Mucosa of descending colon (tissue), 3 donors: ENCODE measurements around the gene PUS7. TPM values are rescaled to one million over a fixed set of nuclear protein-coding genes. Genes with fewer than 3 reads are reported as not detected.

Source experiments
- ATAC-seq: fragments of 200-7000 bp; cut with Tn5 transposase; one replicate; pipeline ENCODE4 v1.9.1; 2020; ENCODE audit warnings: mild to moderate bottlenecking, moderate library complexity
- DNase-seq, 3 donors: peaks; one replicate each; pipeline ENCODE4 v3.0.0-alpha.2; 2020
- H3K36me3 ChIP-seq: fragments of 200-600 bp; one replicate; pipeline ENCODE4 v1.8.0; 2021; ENCODE audit warnings: low read depth, mild to moderate bottlenecking
- H3K4me1 ChIP-seq: fragments of 200-600 bp; one replicate; pipeline ENCODE4 v1.8.0; 2021; ENCODE audit warnings: low read depth, mild to moderate bottlenecking
- H3K4me3 ChIP-seq: fragments of 200-600 bp; one replicate; pipeline ENCODE4 v1.8.0; 2021; ENCODE audit warnings: mild to moderate bottlenecking
- H3K9me3 ChIP-seq: fragments of 200-600 bp; one replicate; pipeline ENCODE4 v1.8.0; 2021; ENCODE audit warnings: mild to moderate bottlenecking
- CTCF ChIP-seq: fragments of 200-600 bp; IDR thresholded peaks from one replicate; pipeline ENCODE4 v1.8.0; 2022; ENCODE audit warnings: antibody characterized with exemption, mild to moderate bottlenecking
- intact Hi-C, 2 donors: fragments of 100-400 bp; cut with DNase I in 1 of 2; cut with micrococcal nuclease in 1 of 2; formaldehyde crosslinking; loops; one replicate each; pipeline versions ENCODE4 v1.11.0 to v1.11.1; 2022; cut with DNase I, micrococcal nuclease
- total RNA-seq, 3 donors: library from RNA; stranded (reverse); fragmentation: NEBNext Ultra II Directional in 2 of 3; extraction: Animal tissue kit (Norgen Biotek cat#: 25700) in 2 of 3; gene quantifications; one replicate each; pipeline versions ENCODE4 v1.2.1 to v1.2.4, GENCODE V29; 2021 to 2023
- donor health status: DM: no; HTN: no; CAD: no; lungs with moderate emphysema.
- donor health status: DM: no; HTN: no; CAD: no.
- donor health status: DM: no; HTN: yes; CAD: no.

The PUS7 gene
- total RNA-seq, 3 donors from 2014 or later, result 8.2 to 8.7 (median 8.3) TPM

- Histone ChIP-seq H3K4me1 (no peaks in the 10 kb centered on the region), H3K9me3 (no peaks in the 10 kb centered on the region), H3K36me3 (no peaks in the 10 kb centered on the region), H3K4me3 (no peak overlapping the region)
- no peak for ATAC-seq
- intact Hi-C loops, result no loop called here
- no peak for TF ChIP-seq CTCF
- no peak for DNase-seq
Observed at GRCh38 chr7:105408791-105409410, 113.2 kb downstream of the PUS7 start.

Other genes starting within 250 kb of the PUS7 start
- gene SRPK2, start 133.3 kb downstream of the PUS7 start, total RNA-seq, result 10 to 100 TPM; 25.7 to 59.2 (median 31.6) TPM
- 10 to 100 TPM; 12.4 to 15.6 (median 13.6) TPM for gene RINT1, start 9.9 kb upstream of the PUS7 start, total RNA-seq
- gene EFCAB10, start 59.2 kb upstream of the PUS7 start, total RNA-seq, result not detected